ENCODE measurements around the gene CCDC81.
"Not testable (repeated sequence)": the region's sequence is repeated elsewhere in the genome, so short reads cannot be mapped to it uniquely, and the experiment has no call there.

CCDC81 gene

DNA sequence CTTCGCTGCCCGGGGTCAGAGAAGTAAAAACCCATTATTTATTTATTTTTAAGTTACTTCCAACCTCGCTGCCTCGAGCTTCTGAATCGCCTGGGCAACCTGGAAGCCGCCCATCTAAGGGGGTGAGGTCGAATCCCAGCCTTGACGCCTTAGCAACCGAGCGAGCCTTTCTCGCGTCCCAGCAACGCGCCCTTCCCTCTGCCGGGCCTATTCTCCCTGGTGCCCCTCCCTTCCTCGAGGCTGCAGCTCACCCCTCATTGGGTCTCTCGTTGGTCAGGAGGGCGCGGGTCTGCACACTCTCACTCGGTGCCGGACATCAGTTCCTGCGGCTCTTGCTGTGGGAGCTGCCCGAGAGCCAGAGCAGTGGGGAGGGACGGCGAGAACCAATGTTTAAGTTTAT lies at the start of gene CCDC81:
CCDC81 (plus strand) TSS at position 302 of the 400 bp plus-strand sequence. CDS start 277 bp downstream, outside the sequence.
- no peak for DNase-seq

DNA sequence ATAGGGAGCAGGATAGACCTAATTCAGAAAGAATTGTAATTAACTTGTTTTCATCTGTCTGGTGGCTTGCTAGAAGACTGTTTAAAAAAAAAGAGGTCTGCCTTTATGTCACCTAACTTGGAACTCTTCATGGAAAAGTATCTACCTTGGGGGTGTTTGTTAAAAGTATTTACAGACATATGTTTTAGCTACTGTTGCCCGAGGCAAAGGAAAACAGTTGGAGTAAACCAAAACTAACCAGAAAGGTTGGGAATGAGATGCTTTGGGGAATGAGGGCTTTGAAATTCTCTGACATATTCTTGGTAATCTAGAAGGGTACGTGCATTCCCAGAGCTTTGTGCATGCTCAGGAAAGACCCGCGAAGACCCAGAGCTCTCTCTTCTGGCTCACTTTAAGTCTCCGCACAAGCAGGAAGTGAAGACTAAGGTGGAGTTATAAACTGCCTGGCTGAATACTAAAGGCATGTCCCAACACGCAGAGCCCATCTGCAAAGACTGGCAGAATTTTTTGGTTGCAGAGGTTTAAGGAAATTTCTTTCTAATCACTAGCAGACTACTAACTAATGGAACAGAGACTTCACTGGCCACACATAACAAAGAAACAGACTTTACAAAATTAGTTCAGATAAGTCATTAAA lies 39.4 kb upstream of the CCDC81 start:
- no peak for DNase-seq

DNA sequence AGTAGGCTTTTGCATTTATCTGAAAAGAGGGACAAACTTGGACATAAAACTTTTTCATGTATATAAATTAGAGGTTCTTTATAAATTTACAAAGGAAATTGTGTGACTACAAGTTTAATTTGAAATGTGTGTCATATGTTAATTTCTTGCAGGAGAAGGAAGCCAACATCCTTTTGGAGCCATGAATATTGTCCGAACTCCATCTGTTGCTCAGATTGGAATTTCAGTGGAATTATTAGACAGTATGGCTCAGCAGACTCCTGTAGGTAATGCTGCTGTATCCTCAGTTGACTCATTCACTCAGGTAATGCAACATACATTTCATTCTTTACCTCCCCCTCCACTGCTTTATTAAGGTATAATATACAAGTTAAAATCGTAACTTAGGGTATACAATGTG lies 37.5 kb upstream of the CCDC81 start:
- DNase-seq: no peak

DNA sequence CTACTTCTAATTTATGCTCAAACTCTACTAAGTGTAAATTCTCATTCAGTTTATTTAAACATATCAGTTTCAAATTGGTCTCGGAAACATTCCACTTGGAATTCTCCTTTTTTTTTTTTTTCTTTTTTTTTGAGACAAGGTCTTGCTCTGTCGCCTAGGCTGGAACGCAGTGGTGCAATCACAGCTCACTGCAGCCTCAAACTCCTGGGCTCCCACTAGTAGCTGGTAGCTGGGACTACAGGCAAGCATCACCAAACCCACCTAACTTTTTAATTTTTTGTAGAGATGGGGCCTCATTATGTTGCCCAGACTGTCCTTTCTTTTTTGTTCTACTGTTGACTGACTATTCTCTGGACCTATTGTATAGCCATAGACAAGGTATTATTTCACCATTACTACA lies 33.3 kb upstream of the CCDC81 start:
- no peak for DNase-seq

DNA sequence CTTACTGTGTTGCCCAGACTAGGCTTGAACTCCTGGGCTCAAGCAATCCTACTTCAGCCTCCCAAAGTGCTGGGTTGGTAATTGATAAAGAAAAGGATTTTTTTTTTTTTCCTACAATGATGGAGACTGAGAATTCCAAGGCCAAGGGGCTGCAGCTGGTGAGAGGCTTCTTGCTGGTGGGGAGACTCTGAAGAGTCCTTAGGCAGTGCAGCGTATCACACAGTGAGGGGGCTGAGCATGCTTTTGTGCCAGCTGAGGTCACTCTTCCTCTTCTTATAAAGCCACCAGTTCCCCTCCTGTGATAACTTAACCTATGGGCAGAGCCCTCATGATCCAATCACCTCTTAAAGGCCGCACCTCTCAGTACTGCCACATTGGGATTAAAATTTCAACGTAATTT lies 28.2 kb upstream of the CCDC81 start:
- DNase-seq: no peak

DNA sequence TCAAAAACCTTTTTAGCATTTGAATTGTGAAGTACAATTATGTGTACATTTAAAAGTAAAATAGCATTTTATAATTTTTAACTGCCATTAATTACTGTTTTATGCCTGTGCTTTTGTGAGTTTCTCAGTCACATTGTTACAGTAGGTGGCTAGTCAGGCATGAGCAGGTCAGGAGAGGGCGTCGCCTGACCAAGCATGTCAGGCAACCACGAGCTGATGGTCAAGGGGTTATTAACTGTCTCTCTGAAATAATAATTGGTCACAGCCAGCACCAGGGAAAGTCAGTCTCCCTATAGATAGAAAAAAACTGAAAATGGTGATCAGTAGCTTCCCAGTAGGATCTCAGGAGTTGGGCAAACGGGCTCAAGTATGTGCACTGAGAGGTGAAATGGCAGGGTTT lies 19.4 kb upstream of the CCDC81 start:
- DNase-seq: no peak

DNA sequence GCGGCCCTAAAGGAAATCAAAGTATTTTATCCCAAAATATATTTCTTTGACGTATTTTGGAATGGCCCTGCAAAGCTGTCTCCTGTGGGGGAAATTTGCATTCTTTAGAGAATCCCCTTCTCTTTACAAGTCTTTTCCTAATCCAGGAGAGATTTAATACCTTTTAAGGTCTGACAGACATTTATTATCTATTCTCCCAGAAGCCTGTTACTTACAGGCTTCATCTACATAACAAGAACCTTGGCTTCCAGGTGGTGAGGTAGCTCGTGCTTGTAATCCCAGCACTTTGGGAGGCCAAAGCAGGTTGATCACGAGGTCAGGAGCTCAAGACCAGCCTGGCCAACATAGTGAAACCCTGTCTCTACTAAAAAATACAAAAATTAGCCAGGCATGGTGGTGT lies 17.3 kb upstream of the CCDC81 start:
- DNase-seq: not testable (repeated sequence)

DNA sequence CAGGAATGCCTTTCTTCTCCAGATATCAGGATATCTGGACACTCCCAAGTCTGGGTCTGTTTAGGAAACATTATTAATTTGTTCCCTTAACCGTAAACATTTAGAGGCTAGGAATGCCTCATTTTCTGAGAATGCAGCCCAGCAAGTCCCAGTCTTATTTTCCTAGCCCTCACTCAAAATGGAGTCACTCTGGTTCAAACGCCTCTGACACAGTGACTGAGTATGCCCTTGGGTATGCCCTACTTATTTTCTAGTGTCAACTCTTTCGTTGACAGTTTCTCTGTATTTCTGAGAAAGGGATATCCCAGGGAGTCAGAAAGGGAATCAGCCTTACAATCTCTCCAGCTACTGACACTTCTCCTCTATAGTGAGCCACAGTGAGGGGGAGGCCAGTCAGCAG lies 16.0 kb upstream of the CCDC81 start:
- no peak for DNase-seq

DNA sequence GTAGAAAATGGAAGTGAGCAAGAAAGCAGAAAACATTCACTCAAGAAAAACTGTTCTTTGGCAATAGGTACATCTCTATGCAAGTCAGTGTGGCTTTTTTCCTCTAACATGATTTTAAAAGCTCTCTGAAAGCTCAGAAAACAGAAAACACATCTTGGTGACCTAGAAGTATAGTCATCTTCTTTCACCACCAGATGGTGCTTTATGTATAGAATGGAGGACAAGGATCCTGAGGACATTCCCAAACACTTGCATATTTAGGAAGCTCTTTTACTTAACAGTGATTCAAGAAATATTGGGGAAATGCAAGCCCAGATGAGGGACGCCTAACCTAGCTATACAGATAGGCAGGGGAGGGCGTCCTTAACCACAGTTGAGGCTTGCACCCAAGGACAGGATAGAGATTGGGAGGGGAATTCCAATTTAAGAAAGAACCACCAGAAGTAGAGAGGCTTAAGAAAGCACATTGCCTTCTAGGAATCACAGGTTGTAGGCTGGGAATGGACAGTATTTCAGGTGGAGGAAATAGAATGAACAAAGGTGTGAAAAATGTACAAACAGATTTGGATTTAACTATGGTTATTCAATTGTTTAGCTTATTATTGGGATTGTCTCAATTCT lies 13.8 kb upstream of the CCDC81 start:
- DNase-seq: no peak

DNA sequence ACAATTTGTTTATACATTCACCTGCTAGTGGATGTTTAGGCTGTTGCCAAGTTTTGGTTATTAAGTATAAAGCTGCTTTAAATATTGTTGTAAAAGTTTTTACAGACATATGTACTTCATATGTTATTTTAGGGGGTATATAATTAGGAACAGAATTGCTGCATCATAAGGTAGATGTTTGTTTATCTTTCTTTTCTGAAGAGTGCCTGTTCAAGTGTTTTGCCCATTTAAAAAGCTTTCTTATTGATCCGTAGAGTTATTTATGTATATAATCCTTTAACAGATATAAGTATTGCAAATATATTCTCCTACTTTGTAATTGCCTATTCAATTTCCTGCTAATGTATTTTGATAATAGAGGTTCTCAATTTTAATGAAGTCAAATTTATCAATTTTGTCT lies 11.3 kb upstream of the CCDC81 start:
- DNase-seq: no peak

DNA sequence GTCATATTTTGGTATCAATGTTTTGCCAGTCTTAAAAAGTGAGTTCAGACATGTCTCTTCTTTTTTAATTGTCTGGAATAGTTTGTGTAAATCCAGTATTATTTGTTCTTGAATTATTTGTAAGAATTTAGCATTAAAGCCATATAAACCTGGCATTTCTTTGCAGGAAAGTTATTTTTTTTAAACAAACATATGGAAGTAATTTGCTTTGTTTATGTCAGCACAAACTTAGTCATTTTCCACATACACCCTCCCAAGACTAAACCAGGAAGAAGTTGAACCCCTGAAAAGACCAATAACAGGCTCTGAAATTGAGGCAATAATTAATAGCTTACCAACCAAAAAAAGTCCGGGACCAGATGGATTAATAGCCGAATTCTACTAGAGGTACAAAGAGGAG lies 9.1 kb upstream of the CCDC81 start:
- no peak for DNase-seq

DNA sequence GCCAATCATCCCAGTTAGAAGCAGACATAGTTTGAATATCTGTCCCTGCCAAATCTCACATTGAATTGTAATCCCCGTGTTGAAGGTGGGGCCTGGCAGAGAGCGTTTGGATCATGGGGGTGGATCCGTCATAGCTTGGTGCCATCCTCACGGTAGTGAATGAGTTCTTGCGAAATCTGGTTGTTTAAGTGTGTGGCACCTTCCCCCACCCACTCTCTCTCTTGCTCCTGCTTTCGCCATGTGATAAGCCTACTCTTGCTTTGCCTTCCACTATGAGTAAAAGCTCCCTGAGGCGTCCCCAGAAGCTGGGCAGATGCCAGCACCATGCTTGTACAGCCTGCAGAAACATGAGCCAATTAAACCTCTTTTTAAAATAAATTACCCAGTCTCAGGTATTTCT lies 5.0 kb upstream of the CCDC81 start:
- DNase-seq: no peak

DNA sequence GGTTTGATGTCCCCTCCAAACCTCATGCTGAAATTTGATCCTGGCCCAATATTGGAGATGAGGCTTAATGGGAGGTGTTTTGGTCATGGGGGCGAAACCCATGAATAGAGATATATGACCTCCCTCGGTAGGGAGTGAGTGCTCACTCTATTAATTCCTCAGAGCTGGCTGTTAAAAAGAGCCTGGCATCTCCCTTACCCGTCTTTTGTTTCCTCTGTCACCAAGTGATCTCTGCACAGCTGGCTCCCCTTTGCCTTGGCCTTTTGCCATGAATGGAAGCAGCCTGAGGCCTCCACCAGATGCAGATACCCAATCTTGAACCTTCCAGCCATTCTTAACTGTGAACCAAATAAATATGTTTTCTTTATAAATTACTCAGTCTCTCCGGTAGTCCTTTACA lies 4.5 kb upstream of the CCDC81 start:
- DNase-seq: no peak

DNA sequence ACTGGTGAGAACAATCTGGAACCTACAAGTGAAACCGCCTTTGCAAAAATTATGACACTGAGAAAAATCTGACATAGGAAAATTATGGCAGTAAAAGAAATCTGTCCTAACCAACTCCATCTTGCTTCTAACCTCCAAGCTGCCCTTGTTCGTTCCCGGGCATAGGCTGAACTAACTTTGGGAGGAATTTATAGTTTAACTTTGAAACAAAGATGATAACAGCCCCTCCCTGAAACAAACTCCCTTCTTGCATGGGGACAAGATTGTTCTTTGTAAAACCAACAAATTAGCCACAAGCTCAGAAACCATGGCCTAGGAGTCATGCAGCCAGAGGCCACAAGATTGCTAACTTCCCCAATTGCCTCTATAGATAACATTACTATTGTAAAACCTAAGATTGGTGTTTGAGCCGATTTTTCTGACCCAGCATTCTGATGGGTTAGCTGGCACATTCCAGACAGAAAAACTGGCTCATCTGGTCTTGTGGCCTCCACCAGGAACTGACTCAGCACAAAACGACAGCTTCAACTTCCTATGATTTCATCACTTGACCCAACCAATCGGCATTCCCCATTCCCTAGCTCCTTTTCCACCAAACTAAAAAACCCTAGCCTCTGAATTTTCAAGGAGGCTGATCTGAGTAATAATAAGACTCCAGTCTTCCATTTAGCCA lies 3.6 kb upstream of the CCDC81 start:
- DNase-seq: no peak

DNA sequence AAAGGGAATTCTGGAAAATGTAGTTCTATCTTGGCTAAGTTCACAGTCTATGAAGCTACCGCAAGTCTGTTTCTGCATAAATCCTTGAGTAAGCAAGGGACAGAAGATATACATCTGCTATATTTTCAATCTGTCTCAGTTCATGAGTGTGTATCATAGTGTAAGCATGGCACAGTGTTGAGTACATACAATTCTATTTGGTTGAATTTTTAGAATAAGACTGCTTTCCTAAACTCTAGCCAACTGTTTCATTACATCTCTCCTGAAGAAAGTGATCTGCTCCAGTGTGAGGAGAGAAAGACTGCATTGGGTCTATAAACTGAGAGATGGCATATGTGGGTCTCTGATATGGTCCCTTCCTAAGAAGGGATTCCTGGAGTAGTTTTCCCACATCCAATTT lies 2.6 kb upstream of the CCDC81 start:
- no peak for DNase-seq

DNA sequence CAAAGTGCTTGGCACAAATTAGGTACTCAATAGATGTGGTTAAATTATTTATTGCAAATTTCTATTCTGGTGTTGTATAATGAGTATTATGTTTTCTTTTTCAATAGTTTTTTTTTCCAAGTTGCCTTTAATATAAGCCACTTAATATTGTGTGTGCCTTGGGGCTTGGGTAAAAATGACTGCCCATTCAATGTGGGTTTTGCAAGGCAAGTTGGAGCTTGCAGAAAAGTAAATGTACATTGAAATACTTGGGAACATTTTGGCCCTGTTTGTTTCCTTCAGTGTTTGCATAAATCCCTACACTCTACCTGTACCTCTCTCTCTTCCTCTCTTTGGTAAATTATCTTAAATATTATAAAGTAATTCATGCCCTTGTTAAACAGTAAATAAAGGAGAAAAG lies 2.1 kb upstream of the CCDC81 start:
- DNase-seq: no peak

DNA sequence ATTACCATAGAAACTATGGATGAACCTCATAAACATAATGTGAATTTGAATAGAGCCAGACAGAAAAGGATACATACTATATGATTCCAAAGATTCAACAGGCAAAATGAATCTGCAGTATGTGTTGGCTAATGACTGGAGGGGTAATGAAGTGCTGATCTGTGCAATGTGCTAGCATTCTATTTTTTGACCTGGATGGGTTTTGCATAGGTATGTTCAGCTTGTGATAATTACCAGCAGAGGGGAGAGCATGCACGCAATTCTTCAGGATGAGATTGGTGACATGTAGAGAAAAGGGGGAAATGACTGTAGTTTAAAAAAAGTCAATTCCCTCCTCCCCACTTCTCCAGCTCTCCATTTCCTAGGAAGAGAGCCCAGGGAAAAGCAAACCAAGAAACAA lies 618 bp upstream of the CCDC81 start:
- no peak for DNase-seq

DNA sequence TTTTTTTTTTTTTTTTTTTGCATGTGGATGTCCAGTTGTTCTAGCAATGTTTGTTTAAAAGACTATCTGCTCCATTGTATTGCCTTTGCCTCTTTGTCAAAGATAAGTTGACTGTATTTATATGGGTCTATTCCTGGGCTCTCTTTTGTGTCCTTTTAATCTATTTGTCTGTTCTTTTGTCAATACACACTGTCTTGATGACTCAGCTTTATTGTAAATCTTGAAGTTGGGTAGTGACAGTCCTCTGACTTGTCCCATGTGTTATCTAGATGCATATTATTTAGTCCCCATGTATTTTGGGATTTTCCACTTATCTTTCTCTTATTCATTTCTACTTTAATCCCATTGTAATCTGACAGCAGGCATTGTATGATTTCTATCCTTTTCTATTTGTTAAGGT lies 3.3 kb downstream of the CCDC81 start:
- DNase-seq: no peak

DNA sequence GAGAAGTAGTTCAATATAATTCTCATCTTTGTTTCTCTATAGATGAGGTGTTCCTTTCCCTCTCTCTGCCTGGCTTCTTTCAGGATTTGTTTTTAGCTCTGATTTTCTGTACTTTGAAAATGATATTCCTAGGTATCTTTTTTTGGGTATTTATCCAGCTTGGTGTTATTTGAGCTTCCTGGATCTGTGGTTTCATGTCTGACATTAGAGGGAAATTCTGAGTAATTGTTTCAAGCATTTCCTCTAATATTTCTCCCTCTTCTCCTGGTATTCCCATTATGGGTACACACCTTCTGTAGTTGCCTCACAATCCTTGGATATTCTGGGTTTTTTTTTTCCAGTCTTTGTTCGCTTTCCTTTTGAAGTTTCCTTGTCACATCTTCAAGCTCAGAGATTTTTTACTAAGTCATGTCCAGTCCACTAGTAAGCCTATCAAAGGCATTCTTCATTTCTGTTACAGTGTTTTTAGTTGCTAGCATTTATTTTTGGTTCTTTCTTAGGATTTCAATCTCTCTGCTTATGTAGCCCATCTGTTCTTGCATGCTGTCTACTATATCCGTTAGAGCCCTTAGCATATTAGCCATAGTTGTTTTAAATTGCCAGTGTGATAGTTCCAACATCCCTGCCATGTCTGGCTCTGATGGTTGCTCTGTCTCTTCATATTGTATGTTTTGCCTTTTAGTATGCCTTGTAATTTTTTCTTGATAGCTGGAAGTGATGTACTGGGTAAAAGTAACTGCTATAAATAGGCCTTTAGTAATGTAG lies 5.8 kb downstream of the CCDC81 start:
- DNase-seq: no peak

DNA sequence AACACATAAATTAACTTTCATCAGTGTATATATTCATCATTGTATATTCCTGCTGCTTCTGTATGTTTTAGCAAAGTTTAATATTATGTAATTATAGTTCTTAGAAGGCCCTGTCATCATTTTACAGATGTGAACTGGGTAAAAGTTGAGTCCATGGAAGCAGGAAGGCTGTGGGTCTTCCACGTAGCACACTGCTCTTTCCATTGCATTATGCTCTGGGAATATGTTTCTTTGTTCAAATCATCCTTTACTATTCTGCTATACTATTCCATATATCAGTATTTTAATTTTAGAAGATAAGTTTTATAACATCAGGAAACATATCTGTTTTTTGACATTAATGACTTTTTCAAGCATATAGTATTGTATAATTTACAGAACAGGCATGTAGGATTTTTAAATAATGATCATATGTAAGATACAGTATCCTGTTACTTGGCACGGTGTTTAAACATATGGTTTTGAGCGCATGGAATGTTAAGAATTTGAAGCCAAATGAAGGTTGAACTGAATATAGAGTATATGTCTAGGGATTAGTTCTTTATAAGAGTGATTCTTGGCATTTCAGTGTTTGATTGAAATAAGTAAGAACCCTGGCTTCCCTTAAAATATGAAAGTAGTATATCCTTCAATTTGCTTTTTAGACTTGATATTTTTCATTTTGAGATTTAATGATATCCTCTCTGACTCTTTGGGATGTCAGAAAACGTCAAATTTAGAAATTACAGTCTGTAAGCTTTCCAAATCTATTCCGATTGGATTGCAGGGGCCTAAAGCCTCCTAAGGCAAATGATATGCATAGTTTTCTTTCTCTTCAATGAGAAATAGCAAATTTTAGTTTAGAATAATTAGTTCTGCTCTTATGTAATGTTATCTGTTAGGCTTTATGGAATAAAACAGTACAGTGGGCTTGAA lies 8.6 kb downstream of the CCDC81 start:
- no peak for DNase-seq

DNA sequence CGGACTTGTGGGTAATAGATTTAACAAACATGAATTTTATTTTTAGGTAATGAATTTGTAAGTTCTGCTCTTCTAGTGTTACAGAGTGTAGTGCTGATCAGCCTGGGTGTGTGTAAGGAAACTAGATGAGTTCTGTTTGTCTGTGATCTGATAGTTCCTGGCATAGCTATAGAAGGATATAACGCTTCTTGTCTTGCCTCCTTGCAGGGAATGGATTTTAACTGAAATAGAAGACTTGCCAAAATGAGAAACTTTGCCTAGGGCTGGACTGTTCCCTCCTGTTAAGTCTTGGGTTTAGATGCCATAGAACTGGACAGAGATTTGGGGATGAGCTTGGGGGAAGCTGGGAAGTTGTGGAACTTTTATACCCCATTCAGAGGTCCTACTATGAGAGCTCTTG lies 11.6 kb downstream of the CCDC81 start:
- DNase-seq: no peak

DNA sequence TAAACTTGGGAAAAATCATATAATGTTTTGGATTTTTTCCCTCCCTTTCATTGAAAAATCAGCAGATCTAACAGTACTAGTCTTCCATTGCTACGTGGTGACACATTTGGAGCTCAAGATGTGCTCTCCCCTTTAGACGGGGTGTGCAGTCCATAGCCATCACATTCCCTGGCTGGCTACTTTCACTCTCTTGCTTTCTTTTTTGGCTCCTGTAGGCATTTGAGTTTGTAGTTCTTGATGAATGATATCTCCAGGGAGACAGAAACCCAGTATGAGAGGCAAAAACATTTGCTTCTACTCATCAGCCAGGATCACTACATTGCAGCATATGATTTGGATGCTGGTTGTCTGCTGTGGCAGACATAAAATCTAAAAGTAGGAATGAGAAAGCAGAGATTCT lies 12.1 kb downstream of the CCDC81 start:
- no peak for DNase-seq

DNA sequence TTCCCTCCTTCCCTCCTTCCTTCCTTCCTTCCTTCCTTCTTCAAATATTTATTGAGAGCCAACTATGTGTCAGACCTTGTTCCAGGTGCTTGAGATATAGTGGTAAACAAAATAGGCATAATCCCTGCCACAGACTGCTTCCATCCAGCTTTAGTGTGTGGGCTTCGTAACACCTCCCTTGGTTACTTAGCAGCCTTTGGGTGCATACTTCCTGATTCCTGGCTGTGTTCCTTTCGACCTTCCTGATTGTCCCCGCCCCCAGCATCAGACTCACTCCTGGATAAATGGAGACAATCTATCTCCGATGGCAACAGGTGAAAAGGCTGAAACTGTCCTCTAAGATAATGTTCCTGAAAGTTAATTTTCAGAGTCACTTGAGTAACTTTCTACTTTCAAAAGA lies 13.5 kb downstream of the CCDC81 start:
- DNase-seq: no peak

Data from NK-92 treated with Interleukin-12 subunit alpha and Interleukin-12 subunit beta, amount 100 ng/mL, for 24 hours (cell line).